Measurements from ENCODE around the gene XPNPEP3.

The XPNPEP3 gene

GRCh38 chr22:40939202-40939601 is 82.3 kb downstream of the XPNPEP3 start:
- no peak for DNase-seq (ENCODE audit: low read depth)
- no peak overlapping the region for H3K4me3 ChIP-seq (ENCODE audit: low read depth, low read length)
- no peak for TF ChIP-seq CTCF (conservative IDR thresholded peaks at IDR 0.05; ENCODE audit: low read depth, low read length)

DNA sequence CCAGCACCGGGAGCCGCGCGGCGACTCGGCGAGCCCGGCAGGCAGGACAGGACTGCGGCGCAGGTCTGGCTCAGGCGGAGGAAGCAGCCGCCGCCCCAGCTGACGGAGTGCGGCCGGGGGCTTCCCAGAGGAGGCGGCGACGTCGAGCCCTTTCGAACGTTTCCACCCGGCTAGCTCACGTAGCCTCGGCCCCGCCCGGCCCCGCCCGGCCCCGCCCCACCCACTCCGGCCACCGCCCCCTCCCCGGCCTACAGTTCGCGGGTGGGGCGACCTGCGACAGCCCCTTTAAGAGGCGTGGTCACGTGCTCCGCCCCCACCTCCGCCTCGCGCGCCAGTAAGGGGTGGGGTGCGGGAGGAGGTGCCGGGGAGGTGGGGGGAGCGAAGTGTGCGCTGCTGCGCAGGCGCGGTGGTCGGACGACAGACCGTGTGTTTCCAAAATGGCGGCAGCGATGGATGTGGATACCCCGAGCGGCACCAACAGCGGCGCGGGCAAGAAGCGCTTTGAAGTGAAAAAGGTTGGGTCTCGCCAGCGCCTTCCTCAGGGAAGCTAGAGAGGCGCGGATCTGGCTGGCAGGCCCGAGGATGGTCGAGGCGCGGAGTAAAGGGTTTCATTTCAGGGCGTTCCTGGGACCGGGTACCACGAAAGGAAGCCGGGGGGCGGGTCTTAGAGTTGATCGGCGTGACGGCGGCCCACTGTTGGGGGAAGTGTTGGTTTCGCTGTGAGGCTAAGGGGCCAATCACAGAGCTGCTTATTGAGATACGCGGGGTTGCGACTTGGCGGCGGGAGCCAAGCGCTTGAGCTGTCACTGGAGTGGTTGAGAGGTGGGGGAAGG is 94.2 kb downstream of the XPNPEP3 start, which contains the start of gene RBX1:
RBX1 (plus strand) TSS at position 417 of the 833 bp plus-strand sequence; CDS start at position 438, 21 bp downstream.
- TF ChIP-seq CTCF (conservative IDR thresholded peaks at IDR 0.05; ENCODE audit: low read depth, low read length), result no peak
- peak within 1 kb of the TSS; percentile 96 for H3K4me3 ChIP-seq (ENCODE audit: low read depth, low read length)
- peak; percentile 99 for DNase-seq (ENCODE audit: low read depth)

- DNase-seq (ENCODE audit: low read depth), result no peak
- peak overlapping the region; percentile 96 for H3K4me3 ChIP-seq (ENCODE audit: low read depth, low read length)
- no peak for TF ChIP-seq CTCF (conservative IDR thresholded peaks at IDR 0.05; ENCODE audit: low read depth, low read length)
Observed at GRCh38 chr22:40951795-40952605, 95.1 kb downstream of the XPNPEP3 start.

GRCh38 chr22:40953471-40953870 is 96.5 kb downstream of the XPNPEP3 start:
- DNase-seq (ENCODE audit: low read depth), result peak; percentile 4
- H3K4me3 ChIP-seq (ENCODE audit: low read depth, low read length), result no peak overlapping the region
- TF ChIP-seq CTCF (conservative IDR thresholded peaks at IDR 0.05; ENCODE audit: low read depth, low read length), result no peak

DNA sequence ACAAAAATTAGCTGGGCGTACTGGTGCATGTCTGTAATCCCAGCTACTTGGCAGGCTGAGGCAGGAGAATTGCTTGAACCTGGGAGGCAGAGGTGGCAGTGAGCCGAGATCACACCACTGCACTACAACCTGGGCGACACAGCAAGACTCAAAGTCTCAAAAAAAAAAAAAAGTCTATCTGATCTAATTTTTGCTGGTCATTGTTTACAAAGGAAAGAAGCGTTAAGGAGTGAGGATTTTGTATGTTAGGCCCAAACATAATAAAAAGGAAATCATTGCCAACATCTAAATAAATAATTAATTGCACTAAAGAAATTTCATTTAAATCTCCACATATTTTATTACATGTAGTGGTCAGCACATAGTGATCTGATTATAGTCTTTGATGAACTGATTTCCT is 97.2 kb downstream of the XPNPEP3 start:
- H3K4me3 ChIP-seq (ENCODE audit: low read depth, low read length), result no peak overlapping the region
- TF ChIP-seq CTCF (conservative IDR thresholded peaks at IDR 0.05; ENCODE audit: low read depth, low read length), result no peak
- no peak for DNase-seq (ENCODE audit: low read depth)

DNA sequence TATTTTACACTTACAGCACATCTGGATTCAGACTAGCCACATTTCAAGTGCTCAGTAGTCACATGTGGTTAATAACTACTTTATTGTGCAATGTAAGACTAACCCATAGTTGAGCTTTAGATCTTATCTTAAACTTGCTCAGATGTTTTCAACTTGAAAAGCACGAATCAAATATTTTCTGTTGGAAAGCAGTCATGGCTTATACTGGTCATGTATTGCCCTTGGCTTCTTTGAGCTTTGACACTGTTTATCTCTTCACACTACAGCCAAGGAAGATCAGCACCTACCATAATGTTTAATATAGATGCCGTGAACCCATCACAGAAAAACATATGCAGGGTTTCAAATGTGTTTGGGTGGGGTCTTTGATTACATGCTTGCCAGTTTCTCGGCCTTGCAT is 98.6 kb downstream of the XPNPEP3 start:
- TF ChIP-seq CTCF (conservative IDR thresholded peaks at IDR 0.05; ENCODE audit: low read depth, low read length), result no peak
- DNase-seq (ENCODE audit: low read depth), result peak; percentile 56
- no peak overlapping the region for H3K4me3 ChIP-seq (ENCODE audit: low read depth, low read length)
